Karpas-422 (cell line): ENCODE measurements around the gene TIAM2. TPM values are rescaled to one million over a fixed set of nuclear protein-coding genes. Genes with fewer than 3 reads are reported as not detected.

Source experiments
- DNase-seq: peaks from one replicate; pipeline ENCODE4 v3.0.0-alpha.2; 2015
- H2AFZ ChIP-seq: fragments of 200-600 bp; sonication (generic); 2 replicates; pipeline ENCODE4 v1.6.1; 2014; ENCODE audit warnings: antibody characterized with exemption, low read length, mixed read lengths
- H3K27ac ChIP-seq: fragments of 200-600 bp; sonication (generic); 2 replicates; pipeline ENCODE4 v1.5.1; 2014; ENCODE audit warnings: mild to moderate bottlenecking, low read length, moderate library complexity
- H3K27me3 ChIP-seq: fragments of 200-600 bp; sonication (generic); 2 replicates; pipeline ENCODE4 v1.6.1; 2014; ENCODE audit warnings: low read length, mixed read lengths
- H3K36me3 ChIP-seq: fragments of 200-600 bp; sonication (generic); 2 replicates; pipeline ENCODE4 v1.6.1; 2014; ENCODE audit warnings: low read length, mixed read lengths; ENCODE audit not compliant: insufficient read depth
- H3K4me1 ChIP-seq: fragments of 200-600 bp; sonication (generic); 2 replicates; pipeline ENCODE4 v1.6.1; 2014; ENCODE audit warnings: mild to moderate bottlenecking, low read length, mixed read lengths
- H3K4me2 ChIP-seq: fragments of 200-600 bp; sonication (generic); 2 replicates; pipeline ENCODE4 v1.6.1; 2014; ENCODE audit warnings: low read length, low read depth, mild to moderate bottlenecking; ENCODE audit not compliant: poor library complexity, severe bottlenecking
- H3K4me3 ChIP-seq: fragments of 200-600 bp; sonication (generic); 2 replicates; pipeline ENCODE4 v1.5.1; 2014; ENCODE audit warnings: mild to moderate bottlenecking, antibody characterized with exemption, low read length, mixed read lengths
- H3K79me2 ChIP-seq: fragments of 200-600 bp; sonication (generic); 2 replicates; pipeline ENCODE4 v1.6.1; 2014; ENCODE audit warnings: mild to moderate bottlenecking, low read length, mixed read lengths
- H3K9ac ChIP-seq: fragments of 200-600 bp; sonication (generic); 2 replicates; pipeline ENCODE4 v1.6.0; 2014; ENCODE audit warnings: low read length
- H3K9me2 ChIP-seq: fragments of 200-600 bp; sonication (generic), shearing (Covaris generic); replicated peaks from 2 replicates; pipeline ENCODE4 v1.6.0; 2014; ENCODE audit warnings: mild to moderate bottlenecking, low read length, moderate library complexity; ENCODE audit not compliant: insufficient read depth
- H3K9me3 ChIP-seq: fragments of 300-700, 200-600 bp; sonication (generic); 2 replicates; pipeline ENCODE4 v1.6.1; 2014; ENCODE audit warnings: low read length, mixed read lengths
- H4K20me1 ChIP-seq: fragments of 200-600 bp; sonication (generic); 2 replicates; pipeline ENCODE4 v1.6.1; 2014; ENCODE audit warnings: mild to moderate bottlenecking, antibody characterized with exemption, low read length, low read depth; ENCODE audit not compliant: insufficient read depth
- total RNA-seq: library from RNA; depleted of rRNA; stranded (reverse); fragments of >200 nt; shearing (Covaris generic); gene quantifications from 2 replicates; pipeline ENCODE4 v1.2.3, GENCODE V29; 2014; ENCODE audit warnings: low replicate concordance

Gene TIAM2
- total RNA-seq, 1 experiment from 2014 or later = 9.0 TPM

DNA sequence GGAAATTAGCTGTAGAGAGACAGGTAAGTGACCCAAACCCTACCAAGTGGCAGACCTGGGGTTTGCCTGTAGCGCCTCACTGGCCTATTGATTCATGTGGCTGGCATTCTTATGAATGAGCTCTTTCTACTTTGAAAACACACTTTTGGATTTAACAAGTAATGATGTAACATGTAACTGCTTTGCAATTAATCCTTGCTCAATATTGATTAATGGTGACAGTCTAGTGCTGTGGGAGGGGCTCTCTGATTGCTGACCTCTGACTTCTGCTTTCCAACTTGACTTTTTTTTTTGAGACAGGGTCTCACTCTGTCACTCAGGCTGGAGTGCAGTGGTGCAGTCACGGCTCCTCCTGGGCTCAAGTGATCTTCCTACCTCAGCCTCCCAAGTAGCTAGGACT is 82.7 kb downstream of the TIAM2 start:
- Histone ChIP-seq H3K27ac (no peak overlapping the region), H3K9me2 (no peaks in the 10 kb centered on the region), H3K9me3 (no peaks in the 10 kb centered on the region), H2AFZ (no peak overlapping the region), H3K4me3 (no peak overlapping the region), H3K27me3 (no peaks in the 10 kb centered on the region), H3K9ac (no peak overlapping the region), H3K79me2 (no peaks in the 10 kb centered on the region), H3K36me3 (no peaks in the 10 kb centered on the region), H4K20me1 (no peaks in the 10 kb centered on the region), H3K4me2 (no peak overlapping the region), H3K4me1 (no peaks in the 10 kb centered on the region)
- DNase-seq = no peak

DNA sequence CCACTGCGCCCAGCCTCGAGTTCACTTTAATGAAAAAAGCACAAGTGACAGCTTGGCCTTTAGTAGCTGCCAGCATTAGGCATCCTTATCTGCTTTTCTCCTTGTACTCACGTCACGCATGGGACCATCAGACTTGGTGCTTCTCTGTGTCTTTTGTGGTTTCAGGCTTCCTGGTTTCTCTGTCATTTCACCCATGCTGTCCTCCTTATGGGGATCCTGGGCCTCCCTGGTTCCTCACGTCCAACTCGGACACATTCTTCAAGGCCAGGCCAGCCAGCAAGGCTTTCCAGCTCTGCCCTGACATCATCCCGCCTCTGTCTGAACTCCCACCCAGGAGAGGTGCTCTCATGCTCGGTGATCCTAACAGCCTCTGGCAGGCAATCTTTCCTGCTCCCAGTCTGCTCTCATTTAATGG is 83.2 kb downstream of the TIAM2 start:
- no peaks in the 10 kb centered on the region for H3K27me3 ChIP-seq
- H3K9me2 ChIP-seq = no peaks in the 10 kb centered on the region
- H2AFZ ChIP-seq = no peak overlapping the region
- H4K20me1 ChIP-seq = no peaks in the 10 kb centered on the region
- no peaks in the 10 kb centered on the region for H3K9me3 ChIP-seq
- no peak overlapping the region for H3K27ac ChIP-seq
- H3K4me1 ChIP-seq = no peaks in the 10 kb centered on the region
- H3K36me3 ChIP-seq = no peaks in the 10 kb centered on the region
- no peak overlapping the region for H3K4me3 ChIP-seq
- no peak for DNase-seq
- no peak overlapping the region for H3K4me2 ChIP-seq
- no peaks in the 10 kb centered on the region for H3K79me2 ChIP-seq
- no peak overlapping the region for H3K9ac ChIP-seq

- Histone ChIP-seq H3K4me3 (no peak overlapping the region), H4K20me1 (no peaks in the 10 kb centered on the region), H3K9me2 (no peaks in the 10 kb centered on the region), H2AFZ (no peak overlapping the region), H3K27ac (no peak overlapping the region), H3K9me3 (no peaks in the 10 kb centered on the region), H3K27me3 (no peaks in the 10 kb centered on the region), H3K9ac (no peak overlapping the region), H3K4me2 (no peak overlapping the region), H3K36me3 (no peaks in the 10 kb centered on the region), H3K4me1 (no peaks in the 10 kb centered on the region), H3K79me2 (no peaks in the 10 kb centered on the region)
- no peak for DNase-seq
Measured at GRCh38 chr6:155079985-155080452, 84.9 kb downstream of the TIAM2 start.

- no peak overlapping the region for H3K4me2 ChIP-seq
- no peak overlapping the region for H3K27ac ChIP-seq
- H2AFZ ChIP-seq = no peak overlapping the region
- no peaks in the 10 kb centered on the region for H3K9me3 ChIP-seq
- H3K9ac ChIP-seq = no peak overlapping the region
- H3K36me3 ChIP-seq = no peaks in the 10 kb centered on the region
- no peaks in the 10 kb centered on the region for H3K27me3 ChIP-seq
- no peaks in the 10 kb centered on the region for H3K79me2 ChIP-seq
- H3K4me3 ChIP-seq = no peak overlapping the region
- no peaks in the 10 kb centered on the region for H3K4me1 ChIP-seq
- DNase-seq = no peak
- H4K20me1 ChIP-seq = no peaks in the 10 kb centered on the region
- no peaks in the 10 kb centered on the region for H3K9me2 ChIP-seq
Measured at GRCh38 chr6:155080881-155081845, 86.0 kb downstream of the TIAM2 start.

- Histone ChIP-seq H3K4me2 (no peak overlapping the region), H3K4me1 (no peaks in the 10 kb centered on the region), H3K27me3 (no peaks in the 10 kb centered on the region), H3K9ac (no peak overlapping the region), H3K9me3 (no peaks in the 10 kb centered on the region), H3K27ac (no peak overlapping the region), H3K36me3 (no peaks in the 10 kb centered on the region), H4K20me1 (no peaks in the 10 kb centered on the region), H2AFZ (no peak overlapping the region), H3K9me2 (no peaks in the 10 kb centered on the region), H3K4me3 (no peak overlapping the region), H3K79me2 (no peaks in the 10 kb centered on the region)
- DNase-seq = no peak
Measured at GRCh38 chr6:155084431-155085123, 89.5 kb downstream of the TIAM2 start.

- no peak overlapping the region for H3K4me2 ChIP-seq
- no peak overlapping the region for H3K9ac ChIP-seq
- H3K9me2 ChIP-seq = no peaks in the 10 kb centered on the region
- no peaks in the 10 kb centered on the region for H3K4me1 ChIP-seq
- H3K27ac ChIP-seq = no peak overlapping the region
- no peak for DNase-seq
- no peaks in the 10 kb centered on the region for H3K9me3 ChIP-seq
- no peaks in the 10 kb centered on the region for H4K20me1 ChIP-seq
- H3K36me3 ChIP-seq = no peaks in the 10 kb centered on the region
- H2AFZ ChIP-seq = no peak overlapping the region
- no peaks in the 10 kb centered on the region for H3K79me2 ChIP-seq
- H3K27me3 ChIP-seq = no peaks in the 10 kb centered on the region
- H3K4me3 ChIP-seq = no peak overlapping the region
Measured at GRCh38 chr6:155085582-155086257, 90.6 kb downstream of the TIAM2 start.

DNA sequence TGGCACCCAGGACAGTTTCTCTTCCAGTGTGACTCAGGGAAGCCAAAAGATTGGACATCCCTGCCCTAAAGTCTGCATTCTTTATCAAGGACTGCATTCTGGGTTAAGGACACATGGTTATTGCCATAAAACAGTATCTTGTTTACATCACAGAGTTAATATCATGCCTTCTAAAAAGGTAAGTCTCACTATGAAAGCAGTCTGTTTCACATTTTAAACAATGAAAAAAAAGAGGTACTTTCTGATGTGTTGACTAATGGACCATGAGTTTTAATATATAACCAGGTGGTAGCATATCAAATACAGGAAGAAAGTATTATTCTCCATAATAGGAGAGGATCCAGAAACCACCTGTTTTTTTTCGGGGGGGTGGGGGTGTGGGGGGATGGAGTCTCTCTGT is 93.7 kb downstream of the TIAM2 start:
- Histone ChIP-seq H3K27me3 (no peaks in the 10 kb centered on the region), H3K4me3 (no peak overlapping the region), H2AFZ (no peak overlapping the region), H3K9me2 (no peaks in the 10 kb centered on the region), H4K20me1 (no peaks in the 10 kb centered on the region), H3K79me2 (no peaks in the 10 kb centered on the region), H3K4me2 (no peak overlapping the region), H3K36me3 (no peaks in the 10 kb centered on the region), H3K4me1 (no peaks in the 10 kb centered on the region), H3K27ac (no peak overlapping the region), H3K9me3 (no peaks in the 10 kb centered on the region), H3K9ac (no peak overlapping the region)
- DNase-seq = no peak

GRCh38 chr6:155089746-155090145 is 94.6 kb downstream of the TIAM2 start:
- Histone ChIP-seq H2AFZ (no peak overlapping the region), H3K4me3 (no peak overlapping the region), H3K9ac (no peak overlapping the region), H3K9me3 (no peaks in the 10 kb centered on the region), H3K4me2 (no peak overlapping the region), H3K27ac (no peak overlapping the region), H3K4me1 (no peaks in the 10 kb centered on the region), H3K79me2 (no peaks in the 10 kb centered on the region), H3K27me3 (no peaks in the 10 kb centered on the region), H3K9me2 (no peaks in the 10 kb centered on the region), H3K36me3 (no peaks in the 10 kb centered on the region), H4K20me1 (no peaks in the 10 kb centered on the region)
- no peak for DNase-seq
